H1 (cell line): ENCODE measurements around the gene OR8B8. TPM values are rescaled to one million over a fixed set of nuclear protein-coding genes. Genes with fewer than 3 reads are reported as not detected.

Experiments used
- CHD1 ChIP-seq: IDR thresholded peaks from 2 replicates; pipeline ENCODE4 v1.6.1; 2012; ENCODE audit warnings: low read depth, low read length, improper control_type of control experiment
- KDM1A ChIP-seq: fragments of 200-600, 300-600 bp; sonication (generic); IDR thresholded peaks from 2 replicates; pipeline ENCODE4 v1.7.1; 2016; ENCODE audit warnings: mild to moderate bottlenecking, low read length, borderline replicate concordance
- polyA plus RNA-seq, 7 experiments: library from polyadenylated mRNA; depleted of rRNA in 3 of 7; stranded (reverse) in 5 of 7; unstranded in 2 of 7; fragments of >200 nt in 5 of 7; fragments of 200-250 nt in 2 of 7; gene quantifications; 1 replicate in 5 of 7; 2 replicates in 1 of 7; 4 replicates in 1 of 7; pipeline versions ENCODE4 v1.2.1 to v1.2.3, GENCODE V29; 2011 to 2013; ENCODE audit warnings: missing spikeins in 2 of 7, mixed read lengths in 2 of 7
- total RNA-seq: library from RNA; stranded (reverse); fragmentation: NEBNext Ultra II Directional; extraction: Animal tissue kit (Norgen Biotek cat#: 25700); gene quantifications from 2 replicates; pipeline ENCODE4 v1.2.1, GENCODE V29; 2021

Gene OR8B8
- total and polyA plus RNA-seq, 2 of the 8 experiments (the other 6 are each of a cell fraction or from before 2014, with no cell fraction given) = not detected

DNA sequence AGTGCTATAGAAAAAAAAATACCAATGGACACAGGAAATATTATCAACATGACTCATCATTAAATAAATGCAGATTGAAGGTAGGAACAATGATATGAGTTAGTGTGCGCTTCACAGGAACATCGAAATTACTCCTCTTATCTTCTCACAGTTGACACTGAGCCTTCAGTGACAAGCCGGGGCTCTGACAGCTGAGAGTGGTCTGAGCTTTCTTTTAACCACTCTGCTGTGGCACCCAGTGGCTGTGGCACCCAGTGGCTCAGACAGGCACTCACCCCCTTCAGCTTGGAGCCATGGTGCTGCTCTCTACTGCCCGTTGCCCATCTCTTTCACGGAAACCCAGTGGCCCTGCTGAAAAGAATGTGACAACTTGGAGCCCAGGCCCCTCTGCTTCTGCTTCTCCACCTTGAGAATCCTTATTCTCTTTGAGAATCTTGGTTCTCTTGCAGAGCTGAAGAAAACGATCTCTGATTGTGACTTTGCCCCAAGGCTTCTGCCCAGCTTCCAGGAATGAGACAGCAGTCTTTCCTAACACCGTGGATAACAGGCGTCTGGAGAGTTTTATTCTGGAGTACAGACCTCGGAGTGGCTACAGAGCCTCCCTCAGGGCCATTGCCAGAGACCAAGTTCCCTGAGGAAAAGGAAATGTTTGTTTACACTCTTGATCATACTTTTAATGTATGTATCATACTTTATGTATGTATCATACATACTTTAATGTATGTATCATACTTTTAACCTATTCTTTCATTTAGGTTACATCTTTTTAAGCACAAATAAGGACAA lies 37.1 kb upstream of the OR8B8 start (continued):
- TF ChIP-seq KDM1A (no peak), CHD1 (no peak)
